ENCODE measurements around the gene SCYL3.
"Not testable (repeated sequence)": the region's sequence is repeated elsewhere in the genome, so short reads cannot be mapped to it uniquely, and the experiment has no call there.

The SCYL3 gene

DNA sequence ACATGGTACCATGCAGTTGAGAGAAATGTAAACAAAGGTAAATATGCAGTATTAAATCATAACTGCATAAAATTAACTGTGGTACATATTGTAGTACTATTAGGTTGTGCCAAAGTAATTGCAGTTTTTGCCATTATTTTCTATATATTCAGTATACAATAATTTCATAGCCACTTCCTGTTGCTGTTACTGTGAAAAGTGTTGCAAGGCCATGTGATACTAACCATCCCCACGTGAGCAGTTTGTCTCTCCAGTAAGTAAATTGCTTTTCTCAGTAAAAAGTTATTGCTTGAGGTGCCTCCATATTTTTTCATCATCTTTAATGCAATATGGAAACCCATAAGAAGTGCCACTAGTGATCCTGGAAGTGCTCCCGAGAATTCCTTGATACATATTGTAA is 79.4 kb downstream of the SCYL3 start:
- DNase-seq (ENCODE audit: low spot score), result no peak

DNA sequence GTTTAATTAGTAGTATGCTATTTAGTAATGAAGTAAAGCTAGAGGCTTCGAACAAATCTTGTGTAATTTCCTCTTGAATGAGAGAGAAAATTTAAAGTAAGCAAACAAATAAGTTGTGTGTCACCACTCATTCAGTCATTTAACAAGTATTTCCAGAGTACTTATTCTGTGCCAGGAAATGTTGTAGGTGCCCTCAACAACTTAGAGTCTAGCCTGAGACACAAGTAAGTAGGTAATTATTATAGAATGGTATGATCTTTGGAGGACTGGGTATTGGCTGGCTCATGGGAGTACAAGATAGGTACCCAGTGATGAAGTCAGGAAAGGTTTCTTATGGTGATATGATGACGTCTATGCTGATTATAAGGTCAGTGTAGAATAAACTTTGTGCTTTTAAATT is 81.6 kb downstream of the SCYL3 start:
- DNase-seq (ENCODE audit: low spot score), result peak; percentile 3

GRCh38 chr1:169811418-169812035 is 82.2 kb downstream of the SCYL3 start:
- not testable (repeated sequence) for DNase-seq (ENCODE audit: low spot score)

DNA sequence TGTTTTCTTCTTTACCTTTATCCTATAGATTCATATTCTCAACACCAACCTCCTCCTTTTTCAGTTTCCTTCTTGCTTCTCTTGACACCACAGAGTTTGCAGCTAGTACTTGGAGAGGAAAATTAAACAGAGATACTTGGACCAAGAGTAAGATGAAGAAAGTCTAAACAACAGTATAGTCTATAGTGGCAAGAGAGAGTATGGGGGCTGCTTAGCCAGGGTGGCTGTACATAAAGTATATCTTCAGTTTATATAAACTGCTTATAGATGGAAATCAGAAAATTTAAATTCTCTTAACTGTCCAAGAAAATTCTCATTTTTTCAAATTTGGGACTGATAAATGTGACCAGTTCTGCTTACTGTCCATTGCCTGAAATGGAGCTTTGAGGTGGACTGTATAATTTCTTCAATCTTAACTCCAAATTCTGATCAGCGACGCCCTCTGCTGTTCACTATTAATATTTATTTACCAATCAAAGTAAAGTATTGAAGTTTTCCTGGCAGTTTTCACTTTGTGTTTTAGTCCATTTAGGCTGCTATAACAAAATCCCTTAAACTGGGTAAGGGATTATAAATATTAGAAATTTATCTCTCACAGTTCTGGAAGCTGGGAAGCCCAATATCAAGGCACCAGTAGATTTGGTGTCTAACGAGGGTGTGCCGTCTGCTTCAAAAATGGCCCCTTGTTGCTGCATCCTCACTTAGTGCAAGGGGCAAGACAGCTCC is 84.2 kb downstream of the SCYL3 start:
- DNase-seq (ENCODE audit: low spot score), result peak; percentile 17

DNA sequence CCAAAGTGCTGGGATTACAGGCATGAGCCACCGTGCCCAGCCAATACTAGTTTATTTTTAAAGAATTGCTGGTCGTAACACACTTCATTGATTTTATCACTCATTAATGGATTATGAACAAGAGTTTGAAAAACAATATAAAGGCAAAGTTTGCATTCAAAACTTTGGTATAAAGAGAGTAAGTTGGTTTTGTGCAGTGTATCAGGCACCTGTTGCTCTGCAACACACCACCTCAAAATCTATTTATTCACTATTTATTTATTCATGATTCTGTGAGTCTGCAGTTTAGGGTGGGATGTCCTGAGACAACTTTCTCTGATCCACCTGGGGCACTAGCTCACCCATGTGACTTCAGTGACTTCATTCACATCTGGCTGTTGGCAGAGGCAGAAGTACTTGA is 88.8 kb downstream of the SCYL3 start:
- no peak for DNase-seq (ENCODE audit: low spot score)

- no peak for DNase-seq (ENCODE audit: low spot score)
Observed at GRCh38 chr1:169802888-169803287, 90.8 kb downstream of the SCYL3 start.
